ENCODE measurements around the gene FAM83G. TPM values are rescaled to one million over a fixed set of nuclear protein-coding genes. Genes with fewer than 3 reads are reported as not detected.

FAM83G gene
- total RNA-seq, 2 experiments from 2014 or later: 2.9 to 3.0 TPM

DNA sequence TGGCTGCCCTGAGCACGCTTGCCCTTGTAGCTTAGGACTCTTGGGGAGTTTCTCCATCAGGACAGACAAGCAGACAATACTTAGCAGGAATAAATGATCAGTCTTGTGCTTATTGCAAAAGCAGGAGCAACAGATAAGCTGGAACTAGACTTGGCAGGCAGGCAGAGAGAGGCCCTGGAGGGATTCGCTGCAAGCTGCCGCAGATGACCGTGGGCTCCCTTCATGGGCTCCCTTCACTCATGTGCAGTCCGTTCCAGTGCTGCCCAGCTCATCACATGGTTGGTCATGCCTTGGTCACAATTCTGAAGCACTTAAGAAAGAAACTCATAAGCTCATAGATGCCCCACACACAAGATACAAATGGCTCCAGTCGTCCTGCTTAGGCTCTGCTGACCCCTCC, 55.0 kb downstream of the FAM83G start:
- CTCF ChIA-PET: interaction anchor here (0.8 kb wide), 1 partner anchor 15 kb away, joined by 3 read pairs; no protein-coding TSS in a partner anchor
- POLR2A ChIA-PET: no interaction called here
- intact Hi-C loops (cut with DNase I, micrococcal nuclease): no loop called here
- no peaks in the 10 kb centered on the region for H3K27me3 Mint-ChIP-seq
- Histone ChIP-seq H3K4me1 (ENCODE audit: insufficient read depth, low read length) (peaks cover 25% of the 10 kb centered on the region), H3K27me3 (ENCODE audit: control insufficient read depth in 1 of 2, insufficient read depth in 2 of 2, low read length in 2 of 2) (no peaks in the 10 kb centered on the region), H3K9me3 (ENCODE audit: control insufficient read depth in 1 of 2, insufficient read depth in 1 of 2, low read length in 2 of 2) (no peaks in the 10 kb centered on the region), H3K36me3 (ENCODE audit: insufficient read depth, low read length) (no peaks in the 10 kb centered on the region), H3K27ac (ENCODE audit: low read depth in 1 of 2, low read length in 2 of 2) (no peak overlapping the region), H3K4me3 (ENCODE audit: low read length) (no peak overlapping the region)
- no peaks in the 10 kb centered on the region for H3K36me3 Mint-ChIP-seq (ENCODE audit: low read depth)
- ATAC-seq (ENCODE audit: poor library complexity) (no peak), DNase-seq (no peak)
- no peak overlapping the region for H3K27ac Mint-ChIP-seq
- no peaks in the 10 kb centered on the region for H3K9me3 Mint-ChIP-seq
- H3K4me1 Mint-ChIP-seq (ENCODE audit: low read depth): peaks cover 21% of the 10 kb centered on the region
- TF ChIP-seq CTCF (IDR thresholded peaks at IDR 0.05): no peak
- no peak overlapping the region for H3K4me3 Mint-ChIP-seq

- no peak for ATAC-seq (ENCODE audit: poor library complexity)
- Histone ChIP-seq H3K27ac (ENCODE audit: low read depth in 1 of 2, low read length in 2 of 2) (no peak overlapping the region), H3K9me3 (ENCODE audit: control insufficient read depth in 1 of 2, insufficient read depth in 1 of 2, low read length in 2 of 2) (no peaks in the 10 kb centered on the region), H3K36me3 (ENCODE audit: insufficient read depth, low read length) (no peaks in the 10 kb centered on the region), H3K4me3 (ENCODE audit: low read length) (no peak overlapping the region), H3K27me3 (ENCODE audit: control insufficient read depth in 1 of 2, insufficient read depth in 2 of 2, low read length in 2 of 2) (no peaks in the 10 kb centered on the region), H3K4me1 (ENCODE audit: insufficient read depth, low read length) (peaks cover 16% of the 10 kb centered on the region)
- TF ChIP-seq CTCF (IDR thresholded peaks at IDR 0.05): no peak
- Mint-ChIP-seq H3K9me3 (no peaks in the 10 kb centered on the region), H3K27ac (no peak overlapping the region), H3K4me1 (ENCODE audit: low read depth) (peaks cover 11% of the 10 kb centered on the region), H3K36me3 (ENCODE audit: low read depth) (no peaks in the 10 kb centered on the region), H3K27me3 (no peaks in the 10 kb centered on the region), H3K4me3 (no peak overlapping the region)
- DNase-seq: no peak
- intact Hi-C loops (cut with DNase I, micrococcal nuclease): no loop called here
- ChIA-PET CTCF (no interaction called here), POLR2A (no interaction called here)
Measured at GRCh38 chr17:18948476-18949006, 56.0 kb downstream of the FAM83G start.

DNA sequence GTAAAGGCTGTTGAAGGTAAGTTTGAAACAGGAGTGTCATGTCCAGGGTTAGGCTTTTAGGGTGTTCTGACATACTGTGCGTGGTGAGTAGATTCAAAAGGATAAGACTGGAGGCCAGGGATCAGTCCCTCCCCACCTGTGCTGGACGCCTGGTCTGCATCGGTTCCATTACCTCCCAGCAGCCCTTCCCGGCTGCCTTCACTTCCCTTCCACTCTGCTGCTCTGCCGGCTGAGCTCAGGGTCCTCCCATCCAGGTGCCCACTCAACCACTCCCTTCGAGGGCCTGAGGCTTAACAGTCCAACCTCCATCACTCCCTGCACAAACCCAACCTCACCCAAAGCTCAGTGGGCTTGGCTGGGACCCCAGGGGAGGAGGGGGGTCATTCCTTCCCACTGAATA, 56.7 kb downstream of the FAM83G start:
- no peak for TF ChIP-seq CTCF (IDR thresholded peaks at IDR 0.05)
- no peak overlapping the region for H3K4me3 Mint-ChIP-seq
- peaks cover 8% of the 10 kb centered on the region for H3K4me1 Mint-ChIP-seq (ENCODE audit: low read depth)
- no peaks in the 10 kb centered on the region for H3K27me3 Mint-ChIP-seq
- no peak overlapping the region for H3K4me3 ChIP-seq (ENCODE audit: low read length)
- intact Hi-C loops (cut with DNase I, micrococcal nuclease): no loop called here
- no peaks in the 10 kb centered on the region for H3K9me3 Mint-ChIP-seq
- H3K27ac Mint-ChIP-seq: no peak overlapping the region
- H3K27ac ChIP-seq (ENCODE audit: low read depth in 1 of 2, low read length in 2 of 2): no peak overlapping the region
- H3K4me1 ChIP-seq (ENCODE audit: insufficient read depth, low read length): peaks cover 11% of the 10 kb centered on the region
- ChIA-PET CTCF (interaction anchor here (0.6 kb wide), 1 partner anchor 10 kb away, joined by 3 read pairs; no protein-coding TSS in a partner anchor), POLR2A (no interaction called here)
- ATAC-seq (ENCODE audit: poor library complexity) (no peak), DNase-seq (no peak)
- H3K36me3 ChIP-seq (ENCODE audit: insufficient read depth, low read length): no peaks in the 10 kb centered on the region
- H3K9me3 ChIP-seq (ENCODE audit: control insufficient read depth in 1 of 2, insufficient read depth in 1 of 2, low read length in 2 of 2): no peaks in the 10 kb centered on the region
- no peaks in the 10 kb centered on the region for H3K27me3 ChIP-seq (ENCODE audit: control insufficient read depth in 1 of 2, insufficient read depth in 2 of 2, low read length in 2 of 2)
- no peaks in the 10 kb centered on the region for H3K36me3 Mint-ChIP-seq (ENCODE audit: low read depth)
